GM19395 (cell line): ENCODE measurements around the gene OR1F1.
"Not testable (repeated sequence)": the region's sequence is repeated elsewhere in the genome, so short reads cannot be mapped to it uniquely, and the experiment has no call there.

Experiments
- ATAC-seq: cut with Tn5 transposase; IDR thresholded peaks from one replicate; pipeline ENCODE4 v1.9.1; 2021; ENCODE audit warnings: mild to moderate bottlenecking, moderate library complexity; ENCODE audit not compliant: unreplicated experiment

OR1F1 gene

GRCh38 chr16:3197694-3198333 lies 9.8 kb downstream of the OR1F1 start:
- ATAC-seq = not testable (repeated sequence)

DNA sequence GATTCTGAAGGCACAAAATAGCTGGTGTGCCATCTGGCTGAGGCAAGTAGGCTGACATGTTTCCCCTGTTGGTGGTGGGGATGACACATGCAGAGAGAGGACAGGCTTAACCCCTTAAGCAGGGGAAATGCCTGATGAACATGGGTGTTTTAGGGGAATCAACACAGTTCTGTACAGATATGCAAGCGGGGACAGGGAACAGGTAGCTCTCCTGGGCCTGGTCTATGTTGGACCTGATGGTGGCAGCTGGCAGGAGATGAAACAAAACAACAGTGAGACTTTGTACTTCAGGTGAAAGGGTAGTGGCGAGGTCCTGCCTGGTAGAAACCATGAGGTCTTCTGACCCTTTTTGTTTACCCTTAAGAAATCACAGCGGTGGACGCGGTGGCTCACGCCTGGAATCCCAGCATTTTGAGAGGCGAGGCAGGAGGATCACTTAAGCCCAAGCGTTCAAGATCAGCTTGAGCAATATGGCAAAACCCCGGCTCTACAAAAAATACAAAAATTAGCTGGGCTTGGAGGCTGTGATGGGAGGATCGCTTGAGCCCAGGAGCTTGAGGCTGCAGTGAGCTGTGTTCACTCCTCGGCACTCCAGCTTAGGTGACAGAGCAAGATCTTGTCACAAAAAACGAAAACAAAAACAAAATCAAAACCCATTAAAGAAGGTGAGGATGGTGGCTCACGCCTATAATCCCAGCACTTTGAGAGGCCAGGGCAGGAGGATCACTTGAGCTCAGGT lies 10.5 kb downstream of the OR1F1 start:
- ATAC-seq = no peak

GRCh38 chr16:3202903-3203539 lies 15.0 kb downstream of the OR1F1 start:
- no peak for ATAC-seq

GRCh38 chr16:3205939-3206338 lies 17.9 kb downstream of the OR1F1 start:
- not testable (repeated sequence) for ATAC-seq

DNA sequence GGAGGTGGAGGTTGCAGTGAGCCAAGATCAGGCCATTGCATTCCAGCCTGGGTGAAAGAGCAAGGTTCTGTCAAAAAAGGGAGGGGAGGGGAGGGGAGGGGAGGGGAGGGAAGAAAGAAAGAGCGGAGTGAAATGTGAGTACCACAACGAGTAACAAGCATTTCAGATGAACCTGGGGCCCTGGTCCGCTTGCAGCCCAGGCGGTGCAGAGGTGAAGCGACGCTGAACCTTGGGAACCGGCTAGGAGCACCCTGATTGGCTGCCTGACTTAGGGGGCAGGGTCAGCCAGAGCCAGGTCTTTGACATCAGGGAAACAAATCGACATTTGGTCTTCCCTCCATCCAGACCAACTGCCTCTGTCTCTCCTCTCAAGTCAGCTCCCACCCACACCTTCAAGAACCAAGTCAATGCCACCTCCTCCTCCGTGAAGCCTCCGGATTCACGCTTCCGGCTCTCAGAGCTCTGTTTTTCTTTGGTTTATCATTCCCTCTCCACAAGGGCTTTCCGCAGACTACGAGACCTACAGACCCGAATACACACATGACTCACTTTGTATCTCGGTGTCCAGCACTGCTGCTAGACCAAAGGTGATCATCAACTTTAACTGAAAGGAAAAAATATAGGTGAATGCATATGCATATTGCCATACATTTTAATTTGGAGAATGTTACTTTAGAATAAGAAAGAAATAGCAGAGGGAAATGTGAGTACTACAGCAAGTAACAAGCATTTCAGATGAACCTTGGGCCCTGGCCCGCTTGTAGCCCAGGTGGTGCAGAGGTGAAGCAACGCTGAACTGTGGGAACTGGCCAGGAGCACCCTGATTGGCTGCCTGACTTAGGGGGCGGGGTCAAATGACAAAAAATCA lies 19.3 kb downstream of the OR1F1 start:
- ATAC-seq = no peak

- no peak for ATAC-seq
Observed at GRCh38 chr16:3212006-3212405, 24.0 kb downstream of the OR1F1 start.

DNA sequence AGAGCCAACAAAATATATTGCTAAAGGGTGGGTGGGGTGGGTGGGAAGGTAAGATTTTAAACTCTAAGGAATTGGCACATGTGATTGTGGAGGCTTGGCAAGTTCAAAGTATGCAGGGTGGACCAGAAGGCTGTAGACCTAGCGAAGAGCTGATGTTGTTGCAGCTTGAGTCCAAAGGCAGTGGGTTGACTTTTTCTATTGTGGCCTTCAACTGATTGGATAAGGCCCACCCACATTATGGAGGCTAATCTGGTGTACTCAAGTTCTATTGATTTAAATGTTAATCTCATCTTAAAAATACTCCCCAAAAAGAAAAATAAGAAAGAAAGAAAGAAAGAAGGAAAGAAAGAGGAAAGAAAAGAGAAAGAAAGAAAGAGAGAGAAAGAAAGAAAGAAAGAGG lies 24.6 kb downstream of the OR1F1 start:
- ATAC-seq = no peak

- ATAC-seq = no peak
Observed at GRCh38 chr16:3214904-3215600, 27.0 kb downstream of the OR1F1 start.

GRCh38 chr16:3215601-3216262 lies 27.7 kb downstream of the OR1F1 start:
- ATAC-seq = no peak

DNA sequence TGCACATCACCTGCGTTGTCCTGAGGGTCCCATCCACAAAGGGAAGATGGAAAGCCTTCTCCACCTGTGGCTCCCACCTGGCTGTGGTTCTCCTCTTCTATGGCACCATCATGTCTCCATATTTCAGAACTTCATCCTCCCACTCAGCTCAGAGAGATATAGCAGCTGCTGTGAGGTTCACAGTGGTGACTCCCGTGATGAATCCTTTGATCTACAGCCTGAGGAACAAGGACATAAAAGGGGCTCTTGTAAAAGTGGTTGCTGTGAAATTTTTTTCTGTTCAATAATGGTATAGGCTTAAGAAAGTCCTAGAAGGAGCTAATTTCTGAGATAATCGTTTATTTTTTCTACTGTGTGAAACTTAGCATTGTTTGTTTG lies 28.2 kb downstream of the OR1F1 start:
- ATAC-seq = no peak

GRCh38 chr16:3220839-3221238 lies 32.8 kb downstream of the OR1F1 start:
- ATAC-seq = no peak

DNA sequence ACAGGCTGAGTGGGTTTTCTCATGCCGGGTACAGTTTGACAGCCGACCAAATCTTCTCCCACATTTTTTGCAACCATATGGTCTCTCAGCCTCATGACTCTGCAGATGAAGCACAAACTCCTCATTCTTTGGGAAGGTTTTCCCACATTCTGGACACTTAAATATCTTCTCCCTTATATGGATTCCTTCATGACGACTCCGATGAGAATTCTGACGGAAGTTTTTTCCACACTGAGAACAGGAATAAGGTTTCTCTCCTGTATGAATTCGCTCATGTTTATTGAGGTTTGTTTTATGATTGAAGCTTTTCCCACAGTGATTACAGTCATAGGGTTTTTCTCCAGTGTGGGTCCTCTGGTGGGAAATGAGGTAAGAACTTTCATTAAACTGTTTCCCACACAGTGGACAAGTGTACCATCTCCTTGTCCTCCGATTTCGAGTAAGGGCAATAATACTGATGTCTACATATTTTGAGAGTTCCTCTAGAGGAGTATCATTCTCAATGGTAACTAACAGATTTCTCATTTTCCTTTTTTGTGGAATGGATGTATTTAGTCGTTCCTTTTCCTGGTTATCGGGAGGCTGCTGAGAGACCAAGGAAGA lies 36.0 kb downstream of the OR1F1 start:
- ATAC-seq = no peak

DNA sequence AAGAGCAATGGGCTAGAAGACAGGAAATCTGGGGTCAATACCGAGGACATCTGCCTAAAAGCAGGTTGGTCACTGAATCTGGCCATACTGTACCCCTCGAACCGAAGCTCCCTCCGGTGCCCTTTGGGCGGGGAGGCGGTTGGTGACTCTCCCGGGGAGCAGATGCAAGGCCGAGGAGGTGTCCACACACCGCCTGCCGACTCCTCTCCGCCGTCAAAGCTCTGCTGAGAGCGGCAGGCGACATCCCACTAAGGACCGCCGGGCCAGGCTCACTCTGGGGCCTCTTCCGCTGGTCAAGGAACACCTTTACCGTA lies 46.5 kb downstream of the OR1F1 start:
- no peak for ATAC-seq

DNA sequence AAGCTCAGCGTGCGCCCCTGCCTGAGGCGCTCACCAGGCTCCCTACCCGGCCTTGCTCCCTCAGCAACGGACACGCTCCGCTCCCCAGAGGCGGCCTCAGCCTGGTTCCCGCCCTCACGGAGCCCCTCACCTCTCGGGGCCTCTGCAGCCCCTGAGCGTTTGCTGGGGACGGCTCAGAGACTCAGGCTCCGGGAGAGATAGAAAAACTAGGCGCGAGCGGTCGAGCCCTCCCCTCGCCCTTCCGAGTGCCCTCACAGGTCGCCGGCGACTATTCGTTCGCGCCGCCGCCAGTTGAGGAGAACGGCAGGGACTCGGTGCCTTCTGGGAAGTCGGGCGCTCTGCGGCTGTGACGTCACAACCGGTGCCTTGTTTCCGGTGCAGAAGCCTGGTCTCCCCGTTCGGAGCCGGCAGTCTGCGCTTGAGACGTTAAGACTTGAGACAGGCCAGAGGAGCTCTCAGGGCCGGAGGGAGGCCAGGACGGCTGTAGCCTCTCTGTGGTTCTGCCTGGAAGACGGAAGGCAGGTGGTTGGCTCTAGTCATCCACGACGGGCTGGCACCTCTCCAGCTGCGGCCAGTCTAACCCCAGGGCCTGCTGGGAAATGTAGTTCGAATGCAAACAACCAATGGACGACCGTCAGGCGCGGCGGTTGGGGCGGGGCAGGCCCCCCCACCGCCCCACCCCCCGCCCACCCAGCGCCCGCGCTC lies 47.0 kb downstream of the OR1F1 start, which contains the start of gene ZNF200:
ZNF200 (minus strand) TSS at position 302 of the 705 bp plus-strand sequence. CDS start 1,403 bp downstream, outside the sequence.
- ATAC-seq = peak; percentile 94

DNA sequence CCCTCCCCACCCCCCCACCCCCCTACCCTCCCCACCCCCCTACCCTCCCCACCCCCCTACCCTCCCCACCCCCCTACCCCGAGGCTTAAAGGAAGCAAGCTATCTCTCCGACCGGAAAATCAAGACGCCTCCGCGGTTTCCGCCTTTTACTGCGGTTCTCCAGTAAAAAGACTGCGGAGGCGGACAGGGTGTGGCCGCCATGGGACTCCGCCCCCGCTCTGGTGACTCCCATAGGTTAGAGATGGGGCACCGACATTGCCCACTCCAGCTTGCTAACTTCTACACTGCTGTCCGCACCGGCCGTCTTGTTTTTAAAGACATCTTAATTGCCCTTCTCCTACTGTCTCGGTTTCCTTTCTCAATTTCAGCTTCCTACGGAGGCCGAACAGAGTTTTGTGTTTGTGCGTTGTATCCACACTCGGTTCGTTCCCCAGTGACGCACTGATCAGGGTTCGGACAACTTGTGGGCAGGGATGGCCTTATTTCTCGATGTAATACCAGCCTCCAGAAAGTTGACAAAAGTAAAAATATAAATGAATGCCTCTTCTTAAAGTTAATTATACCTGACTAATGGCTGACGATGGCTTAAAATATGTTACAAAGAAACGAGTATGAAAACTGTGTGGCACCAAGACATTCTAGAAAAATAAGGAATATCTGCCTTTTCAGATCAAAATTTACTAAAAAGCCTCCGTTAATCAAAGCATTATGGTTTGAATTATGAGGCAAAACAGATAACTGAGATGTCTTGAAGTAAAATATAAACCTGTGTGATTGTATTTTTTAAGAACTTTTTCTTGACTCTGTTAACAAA lies 48.1 kb downstream of the OR1F1 start:
- no peak for ATAC-seq

DNA sequence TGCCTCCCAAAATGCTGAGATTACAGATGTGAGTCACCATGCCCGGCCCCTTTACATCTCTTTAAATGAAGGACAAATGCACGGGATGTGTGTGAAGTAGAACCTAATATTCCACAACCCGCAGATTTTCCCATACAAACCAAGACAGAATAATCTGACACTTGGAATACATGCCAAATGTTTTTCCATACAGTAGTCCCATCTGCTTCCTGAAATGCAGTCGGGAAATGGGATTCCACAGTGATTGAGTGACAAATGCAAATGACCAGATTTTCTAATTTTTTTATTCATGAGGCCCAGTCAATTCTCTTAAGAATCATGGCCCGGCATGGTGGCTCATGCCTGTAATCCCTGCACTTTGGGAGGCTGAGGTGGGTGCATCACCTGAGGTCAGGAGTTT lies 53.8 kb downstream of the OR1F1 start:
- ATAC-seq = no peak

DNA sequence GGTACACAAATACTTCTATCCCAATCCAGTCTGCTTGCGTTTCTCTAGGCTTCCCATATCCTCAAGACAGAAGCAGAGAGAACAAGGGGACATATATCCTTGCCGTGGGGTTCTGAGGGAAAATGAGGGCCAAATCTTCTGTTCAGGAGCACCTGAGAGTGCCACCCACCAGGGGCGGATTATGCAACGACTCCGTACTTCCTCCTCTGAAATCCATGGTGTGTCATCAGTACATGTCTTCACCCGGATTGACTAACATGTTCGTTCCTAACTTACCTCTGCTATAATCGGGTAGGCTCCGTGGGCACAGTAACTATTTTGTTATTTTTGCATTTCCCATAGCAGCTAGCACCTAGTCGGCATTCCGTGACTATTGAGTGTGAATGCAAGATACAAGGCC lies 54.7 kb downstream of the OR1F1 start:
- ATAC-seq = no peak

DNA sequence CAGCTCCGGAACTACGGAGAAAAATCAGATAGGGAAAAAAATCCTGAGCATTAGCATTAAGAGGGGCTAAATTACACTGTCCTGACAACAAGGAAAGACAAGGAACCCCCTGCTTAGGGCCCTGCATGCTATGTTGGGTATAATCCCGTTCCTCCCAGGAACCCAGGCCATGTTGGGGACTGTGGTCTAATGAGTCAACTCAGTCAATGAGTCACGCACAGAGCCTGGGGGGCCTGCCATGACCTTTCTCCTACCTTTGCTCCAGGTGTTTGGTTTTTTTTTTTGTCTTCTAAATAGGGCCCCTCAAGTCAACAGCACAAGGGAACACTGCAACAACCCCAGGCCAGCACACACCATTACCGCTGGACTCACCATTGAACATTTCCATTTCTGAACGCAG lies 55.9 kb downstream of the OR1F1 start:
- no peak for ATAC-seq
